ENCODE data around the gene HTD2. TPM values are rescaled to one million over a fixed set of nuclear protein-coding genes. Genes with fewer than 3 reads are reported as not detected.

HTD2 gene
- total and polyA plus RNA-seq, 2 donors from 2014 or later = 6.4 to 7.8 TPM

DNA sequence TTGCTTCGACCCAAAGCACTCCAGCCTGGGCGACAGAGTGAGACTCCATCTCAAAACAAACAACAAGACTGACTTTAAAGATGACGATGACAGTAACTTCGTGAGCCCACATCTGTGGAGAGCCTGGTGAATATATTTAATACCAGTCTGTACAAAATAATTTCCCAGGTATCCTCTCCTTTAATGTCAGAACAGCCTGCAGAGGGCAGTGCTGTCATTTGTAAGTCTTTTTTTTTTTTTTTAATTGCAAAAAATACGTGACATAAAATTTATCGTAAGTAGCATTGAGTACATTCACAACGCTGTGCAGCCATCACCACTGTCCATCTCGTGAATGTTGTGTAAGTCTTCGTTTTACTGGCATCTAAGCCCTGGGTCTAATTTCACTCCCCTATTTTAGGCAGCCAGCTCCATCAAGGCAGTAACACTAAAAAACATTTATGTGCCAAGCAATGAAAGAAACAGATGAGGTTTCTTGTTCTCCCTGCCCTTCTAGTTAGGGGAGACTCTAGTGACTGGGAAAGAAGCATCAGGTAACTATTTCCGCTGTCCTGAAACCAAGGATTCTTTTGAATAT, 1.4 kb downstream of the HTD2 start:
- peaks cover 9 to 16% (median 11%) of the 10 kb centered on the region in 3 donors for H3K36me3 ChIP-seq (ENCODE audit: control insufficient read depth in 2 of 3, insufficient read depth in 3 of 3, low read length in 3 of 3)
- no peaks in the 10 kb centered on the region for H3K9me3 ChIP-seq (ENCODE audit: control insufficient read depth in 2 of 3, insufficient read depth in 1 of 3, low read length in 3 of 3)
- DNase-seq (peak in 3 of 5 donors; percentile 27 to 70 (median 53)), FAIRE-seq (no peak)
- peak overlapping the region; percentile 85 to 93 (median 92) for H3K4me3 ChIP-seq (ENCODE audit: low read length in 3 of 3)
- intact Hi-C loops (cut with DNase I) = no loop called here
- TF ChIP-seq, protein P1, sequence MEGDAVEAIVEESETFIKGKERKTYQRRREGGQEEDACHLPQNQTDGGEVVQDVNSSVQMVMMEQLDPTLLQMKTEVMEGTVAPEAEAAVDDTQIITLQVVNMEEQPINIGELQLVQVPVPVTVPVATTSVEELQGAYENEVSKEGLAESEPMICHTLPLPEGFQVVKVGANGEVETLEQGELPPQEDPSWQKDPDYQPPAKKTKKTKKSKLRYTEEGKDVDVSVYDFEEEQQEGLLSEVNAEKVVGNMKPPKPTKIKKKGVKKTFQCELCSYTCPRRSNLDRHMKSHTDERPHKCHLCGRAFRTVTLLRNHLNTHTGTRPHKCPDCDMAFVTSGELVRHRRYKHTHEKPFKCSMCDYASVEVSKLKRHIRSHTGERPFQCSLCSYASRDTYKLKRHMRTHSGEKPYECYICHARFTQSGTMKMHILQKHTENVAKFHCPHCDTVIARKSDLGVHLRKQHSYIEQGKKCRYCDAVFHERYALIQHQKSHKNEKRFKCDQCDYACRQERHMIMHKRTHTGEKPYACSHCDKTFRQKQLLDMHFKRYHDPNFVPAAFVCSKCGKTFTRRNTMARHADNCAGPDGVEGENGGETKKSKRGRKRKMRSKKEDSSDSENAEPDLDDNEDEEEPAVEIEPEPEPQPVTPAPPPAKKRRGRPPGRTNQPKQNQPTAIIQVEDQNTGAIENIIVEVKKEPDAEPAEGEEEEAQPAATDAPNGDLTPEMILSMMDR (IDR thresholded peaks at IDR 0.05; ENCODE audit: borderline replicate concordance, extremely low read depth, insufficient read depth) = peak; percentile 51
- H3K4me1 ChIP-seq (ENCODE audit: control insufficient read depth in 2 of 3, insufficient read depth in 2 of 3, low read depth in 1 of 3, low read length in 3 of 3) = peaks cover 10 to 21% (median 17%) of the 10 kb centered on the region in 3 donors
- H3K27ac ChIP-seq (ENCODE audit: low read depth in 2 of 2, low read length in 2 of 2) = peak overlapping the region; percentile 92 to 99
- H3K9ac ChIP-seq (ENCODE audit: low read length in 3 of 3) = peak overlapping the region; percentile 43 to 94 (median 93)
- H3K27me3 ChIP-seq (ENCODE audit: control insufficient read depth, insufficient read depth, low read length) = no peaks in the 10 kb centered on the region

DNA sequence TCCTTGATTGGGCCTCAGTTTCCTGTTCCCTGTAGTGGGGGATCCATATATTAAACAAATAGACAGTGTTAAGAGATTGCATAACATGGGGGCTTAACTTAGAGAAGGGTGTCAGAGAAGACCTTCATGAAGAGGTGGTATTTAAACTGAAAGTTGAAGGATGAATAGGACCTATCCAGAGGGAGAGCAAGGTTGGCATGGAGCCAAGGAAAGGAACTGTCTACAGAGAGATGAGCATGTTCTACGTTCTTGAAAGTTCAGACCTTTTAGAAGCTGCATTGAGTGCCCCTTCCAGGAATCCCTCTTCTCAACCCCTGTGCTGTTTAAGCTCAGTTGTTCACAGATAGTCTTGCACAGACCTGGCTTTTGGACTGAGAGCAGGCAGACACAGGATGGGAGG, 2.4 kb downstream of the HTD2 start:
- TF ChIP-seq, protein P1 (IDR thresholded peaks at IDR 0.05; ENCODE audit: borderline replicate concordance, extremely low read depth, insufficient read depth) = no peak
- Histone ChIP-seq H3K9me3 (ENCODE audit: control insufficient read depth in 2 of 3, insufficient read depth in 1 of 3, low read length in 3 of 3) (no peaks in the 10 kb centered on the region), H3K27me3 (ENCODE audit: control insufficient read depth, insufficient read depth, low read length) (no peaks in the 10 kb centered on the region), H3K4me1 (ENCODE audit: control insufficient read depth in 2 of 3, insufficient read depth in 2 of 3, low read depth in 1 of 3, low read length in 3 of 3) (peaks cover 10 to 21% (median 17%) of the 10 kb centered on the region in 3 donors), H3K4me3 (ENCODE audit: low read length in 3 of 3) (peak overlapping the region in 1 of 3 donors; percentile 92), H3K9ac (ENCODE audit: low read length in 3 of 3) (peak overlapping the region in 2 of 3 donors; percentile 1 to 2), H3K27ac (ENCODE audit: low read depth in 2 of 2, low read length in 2 of 2) (no peak overlapping the region), H3K36me3 (ENCODE audit: control insufficient read depth in 2 of 3, insufficient read depth in 3 of 3, low read length in 3 of 3) (peaks cover 11 to 24% (median 11%) of the 10 kb centered on the region in 3 donors)
- no peak for DNase-seq
- no peak for FAIRE-seq
- intact Hi-C loops (cut with DNase I) = no loop called here

DNA sequence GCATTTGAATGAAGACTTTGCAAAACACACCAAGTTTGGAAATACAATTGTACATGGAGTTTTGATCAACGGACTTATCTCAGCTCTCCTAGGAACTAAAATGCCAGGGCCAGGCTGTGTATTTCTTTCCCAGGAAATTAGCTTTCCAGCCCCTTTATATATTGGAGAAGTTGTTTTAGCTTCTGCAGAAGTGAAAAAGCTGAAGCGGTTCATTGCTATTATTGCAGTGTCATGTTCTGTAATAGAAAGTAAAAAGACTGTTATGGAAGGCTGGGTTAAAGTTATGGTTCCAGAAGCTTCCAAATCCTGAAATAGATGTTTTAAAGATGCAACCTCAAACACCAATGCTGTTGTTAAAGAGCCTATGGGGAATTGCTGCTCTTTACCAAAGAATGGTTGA, 11.5 kb downstream of the HTD2 start:
- H3K27ac ChIP-seq (ENCODE audit: low read depth in 2 of 2, low read length in 2 of 2) = no peak overlapping the region
- TF ChIP-seq, protein P1 (IDR thresholded peaks at IDR 0.05; ENCODE audit: borderline replicate concordance, extremely low read depth, insufficient read depth) = no peak

More for the DNA sequence above, 11.5 kb downstream of the HTD2 start:
- H3K27me3 ChIP-seq (ENCODE audit: control insufficient read depth, insufficient read depth, low read length) = no peaks in the 10 kb centered on the region
- DNase-seq = no peak
- H3K9me3 ChIP-seq (ENCODE audit: control insufficient read depth in 2 of 3, insufficient read depth in 1 of 3, low read length in 3 of 3) = no peaks in the 10 kb centered on the region
- no peak overlapping the region for H3K9ac ChIP-seq (ENCODE audit: low read length in 3 of 3)
- no peaks in the 10 kb centered on the region for H3K4me1 ChIP-seq (ENCODE audit: control insufficient read depth in 2 of 3, insufficient read depth in 2 of 3, low read depth in 1 of 3, low read length in 3 of 3)
- intact Hi-C loops (cut with DNase I) = no loop called here
- no peak overlapping the region for H3K4me3 ChIP-seq (ENCODE audit: low read length in 3 of 3)
- peaks cover 4 to 42% (median 21%) of the 10 kb centered on the region in 3 donors for H3K36me3 ChIP-seq (ENCODE audit: control insufficient read depth in 2 of 3, insufficient read depth in 3 of 3, low read length in 3 of 3)
- no peak for FAIRE-seq

All from kidney (tissue), 14 donors.